Sigmoid colon (tissue), 4 donors: ENCODE data around the gene SOX6.

Experiments used
- CTCF ChIP-seq, 4 experiments: fragments of 450-650 bp in 3 of 4; fragments of 200-600 bp in 1 of 4; IDR thresholded peaks; one replicate each; pipeline ENCODE4 v1.5.1; 2016 to 2019; ENCODE audit warnings: antibody characterized with exemption in 4 of 4, mild to moderate bottlenecking in 3 of 4, moderate library complexity in 2 of 4
- EP300 ChIP-seq, 4 donors: sonication (generic); formaldehyde crosslinking; IDR thresholded peaks; one replicate each; pipeline ENCODE4 v1.6.1; 2017; ENCODE audit warnings: antibody characterized with exemption in 4 of 4
- POLR2AphosphoS5 ChIP-seq, 4 donors: sonication (generic); formaldehyde crosslinking; IDR thresholded peaks; one replicate each; pipeline ENCODE4 v1.6.1; 2017; ENCODE audit warnings: antibody characterized with exemption in 4 of 4

GRCh38 chr11:16096336-16096735, 260.0 kb downstream of the SOX6 start:
- no peak for TF ChIP-seq CTCF (IDR thresholded peaks at IDR 0.05)
- TF ChIP-seq EP300 (IDR thresholded peaks at IDR 0.05), result no peak
- no peak for TF ChIP-seq POLR2AphosphoS5 (IDR thresholded peaks at IDR 0.05)
